ENCODE results near the gene SLC37A2. TPM values are rescaled to one million over a fixed set of nuclear protein-coding genes. Genes with fewer than 3 reads are reported as not detected.
"Not testable (repeated sequence)": the region's sequence is repeated elsewhere in the genome, so short reads cannot be mapped to it uniquely, and the experiment has no call there.

SLC37A2 gene
- total RNA-seq, 2 experiments from 2014 or later, result 0.60 to 0.73 TPM

GRCh38 chr11:125090151-125090550, 27.0 kb downstream of the SLC37A2 start:
- H3K27ac Mint-ChIP-seq; H3K4me1 Mint-ChIP-seq; POLR2A ChIA-PET; H3K27me3 Mint-ChIP-seq; DNase-seq; H3K36me3 Mint-ChIP-seq (ENCODE audit: low read depth); H3K9me3 Mint-ChIP-seq; H3K4me3 Mint-ChIP-seq: not testable (repeated sequence)
- CTCF ChIA-PET, result interaction anchor here (1.5 to 2.4 kb wide), 2 partner anchors 11 to 22 kb away, joined by 4 to 14 read pairs; no protein-coding TSS in a partner anchor

GRCh38 chr11:125090816-125091215, 27.7 kb downstream of the SLC37A2 start:
- DNase-seq, result no peak
- H3K27ac Mint-ChIP-seq, result no peak overlapping the region
- H3K9me3 Mint-ChIP-seq, result no peaks in the 10 kb centered on the region
- no peaks in the 10 kb centered on the region for H3K4me1 Mint-ChIP-seq
- no peaks in the 10 kb centered on the region for H3K27me3 Mint-ChIP-seq
- no peaks in the 10 kb centered on the region for H3K36me3 Mint-ChIP-seq (ENCODE audit: low read depth)
- no peak overlapping the region for H3K4me3 Mint-ChIP-seq
- ChIA-PET CTCF (interaction anchor here (1.3 to 2.4 kb wide), 4 partner anchors 8 to 21 kb away, joined by 3 to 14 read pairs (median 4); no protein-coding TSS in a partner anchor), POLR2A (no interaction called here)

- Mint-ChIP-seq H3K4me3 (no peak overlapping the region), H3K4me1 (no peaks in the 10 kb centered on the region), H3K27me3 (no peaks in the 10 kb centered on the region), H3K36me3 (ENCODE audit: low read depth) (no peaks in the 10 kb centered on the region), H3K27ac (no peak overlapping the region), H3K9me3 (no peaks in the 10 kb centered on the region)
- CTCF ChIA-PET, result interaction anchor here (0.6 to 2.4 kb wide), 5 partner anchors 9 to 1032 kb away, joined by 3 to 14 read pairs (median 4); no protein-coding TSS in a partner anchor
- no peak for DNase-seq
- POLR2A ChIA-PET, result no interaction called here
These were observed 28.3 kb downstream of the SLC37A2 start for GRCh38 chr11:125091247-125091876.

DNA sequence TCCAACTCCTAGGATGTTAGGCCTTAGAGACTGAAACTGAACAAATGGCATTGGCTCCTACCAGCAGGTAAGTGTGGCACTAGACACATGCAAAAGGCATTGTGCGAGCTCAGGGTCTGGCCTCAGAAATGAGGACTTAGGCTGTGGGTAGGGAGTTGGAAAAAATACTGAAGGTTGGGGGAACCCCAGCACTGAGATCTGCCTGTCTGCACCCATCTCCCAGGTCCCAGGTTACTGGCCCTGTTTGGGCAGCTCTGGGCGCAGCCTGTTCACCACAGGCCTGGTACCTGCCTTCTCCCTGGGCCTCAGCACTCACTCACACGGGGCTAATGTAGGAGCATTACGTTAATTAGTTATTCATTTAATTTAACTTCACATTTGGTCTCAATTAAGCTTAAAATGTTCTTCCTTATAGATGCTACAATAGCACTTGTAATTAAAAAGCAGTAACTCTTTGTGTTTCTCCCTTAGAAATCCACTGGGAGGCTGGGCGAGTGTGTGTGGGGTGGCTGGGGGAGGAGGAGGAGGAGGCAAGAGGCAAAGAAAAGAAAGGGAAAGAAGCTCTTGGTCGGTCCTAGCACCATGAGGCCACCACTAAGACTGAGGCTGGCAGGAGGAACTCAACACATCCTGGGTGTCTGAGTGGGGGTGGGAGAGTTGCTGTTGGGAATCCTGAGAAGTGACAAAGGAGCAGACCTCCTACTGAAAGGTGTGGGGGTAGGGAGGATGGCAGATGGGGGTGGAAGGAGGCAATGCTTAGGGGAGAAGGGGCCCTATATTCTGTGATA, 29.0 kb downstream of the SLC37A2 start:
- ChIA-PET CTCF (interaction anchor here (0.6 to 2.4 kb wide), 7 partner anchors 9 to 1032 kb away, joined by 3 to 14 read pairs (median 3); no protein-coding TSS in a partner anchor), POLR2A (no interaction called here)
- H3K4me3 Mint-ChIP-seq, result no peak overlapping the region
- DNase-seq, result no peak
- H3K27ac Mint-ChIP-seq, result no peak overlapping the region
- no peaks in the 10 kb centered on the region for H3K4me1 Mint-ChIP-seq
- no peaks in the 10 kb centered on the region for H3K27me3 Mint-ChIP-seq
- H3K9me3 Mint-ChIP-seq, result no peaks in the 10 kb centered on the region
- no peaks in the 10 kb centered on the region for H3K36me3 Mint-ChIP-seq (ENCODE audit: low read depth)

DNA sequence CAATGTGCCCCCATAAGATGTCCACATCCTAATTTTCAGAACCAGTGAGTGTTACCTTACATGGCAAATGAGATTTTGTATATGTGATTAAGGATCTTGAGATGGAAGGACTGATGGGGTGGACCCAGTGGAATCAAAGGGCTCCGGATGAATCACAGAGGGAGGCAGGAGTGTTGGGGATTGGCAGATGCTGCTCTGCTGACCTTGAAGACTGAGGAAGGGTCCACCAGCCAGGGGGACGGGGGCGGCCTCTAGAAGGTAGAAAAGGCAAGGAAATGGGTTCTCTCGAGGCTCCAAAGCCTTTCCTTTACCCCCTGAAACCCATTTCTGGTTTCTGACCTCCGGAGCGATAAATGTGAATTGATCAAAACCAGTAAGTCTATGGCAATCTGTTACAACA, 29.6 kb downstream of the SLC37A2 start:
- CTCF ChIA-PET, result interaction anchor here (1.0 to 1.7 kb wide), 3 partner anchors 10 to 20 kb away, joined by 3 to 5 read pairs (median 3); no protein-coding TSS in a partner anchor
- no peak overlapping the region for H3K27ac Mint-ChIP-seq

GRCh38 chr11:125093502-125093901, 30.4 kb downstream of the SLC37A2 start:
- no peak for DNase-seq
- H3K27ac Mint-ChIP-seq, result no peak overlapping the region
- no peaks in the 10 kb centered on the region for H3K27me3 Mint-ChIP-seq
- H3K4me3 Mint-ChIP-seq, result no peak overlapping the region
- ChIA-PET POLR2A (no interaction called here), CTCF (interaction anchor here (1.7 kb wide), 1 partner anchor 19 kb away, joined by 3 read pairs; no protein-coding TSS in a partner anchor)
- peaks cover 5% of the 10 kb centered on the region for H3K36me3 Mint-ChIP-seq (ENCODE audit: low read depth)
- H3K4me1 Mint-ChIP-seq, result no peaks in the 10 kb centered on the region
- no peaks in the 10 kb centered on the region for H3K9me3 Mint-ChIP-seq

More for the DNA sequence above, 29.6 kb downstream of the SLC37A2 start:
- H3K9me3 Mint-ChIP-seq, result no peaks in the 10 kb centered on the region
- peaks cover 3% of the 10 kb centered on the region for H3K36me3 Mint-ChIP-seq (ENCODE audit: low read depth)
- H3K27me3 Mint-ChIP-seq, result no peaks in the 10 kb centered on the region
- POLR2A ChIA-PET, result no interaction called here
- no peak for DNase-seq
- no peaks in the 10 kb centered on the region for H3K4me1 Mint-ChIP-seq
- H3K4me3 Mint-ChIP-seq, result no peak overlapping the region

DNA sequence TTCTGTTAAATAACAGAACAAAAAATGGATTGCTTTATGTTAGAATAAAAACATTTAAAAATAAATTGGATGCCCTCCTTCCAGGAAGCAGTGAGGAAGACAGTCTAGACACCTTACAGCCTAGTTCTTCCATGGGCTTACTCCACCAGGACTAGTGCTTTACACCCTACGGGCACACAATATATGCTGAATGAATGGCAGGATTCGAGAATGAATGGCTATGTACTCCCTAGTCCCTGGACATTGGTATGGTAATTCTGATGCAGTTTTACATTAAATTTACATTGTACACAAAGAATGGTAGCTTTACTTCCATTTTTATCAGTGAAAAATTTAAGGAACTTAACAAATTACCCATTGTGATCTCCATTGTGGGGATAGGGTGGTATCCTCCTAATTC, 31.6 kb downstream of the SLC37A2 start:
- Mint-ChIP-seq H3K4me1 (no peaks in the 10 kb centered on the region), H3K9me3 (no peaks in the 10 kb centered on the region), H3K4me3 (no peak overlapping the region), H3K27me3 (no peaks in the 10 kb centered on the region), H3K27ac (no peak overlapping the region), H3K36me3 (ENCODE audit: low read depth) (peaks cover 7% of the 10 kb centered on the region)
- CTCF ChIA-PET, result interaction anchor here (0.6 kb wide), 1 partner anchor 19 kb away, joined by 3 read pairs; no protein-coding TSS in a partner anchor
- POLR2A ChIA-PET, result interaction anchor here (0.7 kb wide), 1 partner anchor 23 kb away, joined by 3 read pairs; no protein-coding TSS in a partner anchor
- DNase-seq, result no peak

DNA sequence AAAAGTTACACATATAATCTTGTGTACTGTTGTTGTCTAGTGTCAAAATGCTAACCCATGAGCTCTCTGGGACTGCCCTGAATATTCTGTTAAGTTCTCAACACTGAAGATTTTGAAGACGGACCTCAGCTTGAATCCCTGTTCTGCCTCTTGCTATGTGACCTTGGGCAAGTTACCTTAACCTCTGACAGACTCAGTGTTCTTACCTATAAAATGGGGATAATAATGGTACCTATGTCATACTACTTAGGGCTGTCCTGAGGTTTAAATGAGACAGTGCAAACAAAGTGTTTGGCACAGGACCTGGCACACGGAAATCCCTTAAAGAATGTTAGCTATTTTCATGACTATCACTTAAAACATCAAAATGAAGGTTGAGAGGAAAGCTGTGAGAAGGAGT, 37.0 kb downstream of the SLC37A2 start:
- Mint-ChIP-seq H3K27me3 (no peaks in the 10 kb centered on the region), H3K27ac (no peak overlapping the region), H3K36me3 (ENCODE audit: low read depth) (peaks cover 21% of the 10 kb centered on the region), H3K4me1 (no peaks in the 10 kb centered on the region), H3K4me3 (no peak overlapping the region), H3K9me3 (no peaks in the 10 kb centered on the region)
- no peak for DNase-seq
- POLR2A ChIA-PET, result no interaction called here
- CTCF ChIA-PET, result interaction anchor here (0.8 to 1.4 kb wide), 2 partner anchors 10 to 17 kb away, joined by 3 read pairs; no protein-coding TSS in a partner anchor

- CTCF ChIA-PET, result no interaction called here
- Mint-ChIP-seq H3K4me3 (no peak overlapping the region), H3K27ac (no peak overlapping the region), H3K9me3 (no peaks in the 10 kb centered on the region), H3K36me3 (ENCODE audit: low read depth) (peaks cover 26% of the 10 kb centered on the region), H3K4me1 (peaks cover 11% of the 10 kb centered on the region), H3K27me3 (no peaks in the 10 kb centered on the region)
- no peak for DNase-seq
- POLR2A ChIA-PET, result no interaction called here
These were observed 38.5 kb downstream of the SLC37A2 start for GRCh38 chr11:125101596-125101995.

- no peaks in the 10 kb centered on the region for H3K9me3 Mint-ChIP-seq
- no peaks in the 10 kb centered on the region for H3K27me3 Mint-ChIP-seq
- peaks cover 11% of the 10 kb centered on the region for H3K4me1 Mint-ChIP-seq
- H3K4me3 Mint-ChIP-seq, result no peak overlapping the region
- ChIA-PET CTCF (interaction anchor here (1.1 to 1.3 kb wide), 2 partner anchors 9 to 10 kb away, joined by 3 read pairs; partner anchors contain the start of gene TMEM218), POLR2A (no interaction called here)
- no peak overlapping the region for H3K27ac Mint-ChIP-seq
- peaks cover 28% of the 10 kb centered on the region for H3K36me3 Mint-ChIP-seq (ENCODE audit: low read depth)
- no peak for DNase-seq
These were observed 38.9 kb downstream of the SLC37A2 start for GRCh38 chr11:125102025-125102424.

DNA sequence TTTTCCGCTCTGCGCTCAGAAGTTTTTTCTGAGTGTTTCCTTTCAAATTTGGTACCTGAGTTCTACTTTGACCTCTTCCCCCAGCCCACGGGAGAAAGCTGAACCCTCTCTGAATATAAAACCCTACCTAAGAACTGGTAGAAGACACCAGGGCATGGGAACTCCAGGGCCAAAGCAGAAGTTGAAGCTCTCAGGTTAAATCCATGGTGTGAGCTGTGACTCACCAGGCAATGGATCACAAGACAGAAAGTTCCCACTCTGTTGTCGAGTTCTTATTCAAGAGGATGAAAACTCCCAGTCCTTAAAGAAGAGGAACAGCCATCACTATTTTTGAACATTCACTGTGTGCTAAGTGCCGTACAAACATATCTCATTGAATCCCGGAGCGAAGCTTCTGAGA, 39.4 kb downstream of the SLC37A2 start:
- H3K4me1 Mint-ChIP-seq, result peaks cover 11% of the 10 kb centered on the region
- no peak overlapping the region for H3K4me3 Mint-ChIP-seq
- no peak overlapping the region for H3K27ac Mint-ChIP-seq
- no peak for DNase-seq
- ChIA-PET POLR2A (no interaction called here), CTCF (interaction anchor here (1.1 to 1.3 kb wide), 2 partner anchors 8 to 10 kb away, joined by 3 read pairs; partner anchors contain the start of gene TMEM218)
- H3K9me3 Mint-ChIP-seq, result no peaks in the 10 kb centered on the region
- no peaks in the 10 kb centered on the region for H3K27me3 Mint-ChIP-seq
- H3K36me3 Mint-ChIP-seq (ENCODE audit: low read depth), result peaks cover 28% of the 10 kb centered on the region

DNA sequence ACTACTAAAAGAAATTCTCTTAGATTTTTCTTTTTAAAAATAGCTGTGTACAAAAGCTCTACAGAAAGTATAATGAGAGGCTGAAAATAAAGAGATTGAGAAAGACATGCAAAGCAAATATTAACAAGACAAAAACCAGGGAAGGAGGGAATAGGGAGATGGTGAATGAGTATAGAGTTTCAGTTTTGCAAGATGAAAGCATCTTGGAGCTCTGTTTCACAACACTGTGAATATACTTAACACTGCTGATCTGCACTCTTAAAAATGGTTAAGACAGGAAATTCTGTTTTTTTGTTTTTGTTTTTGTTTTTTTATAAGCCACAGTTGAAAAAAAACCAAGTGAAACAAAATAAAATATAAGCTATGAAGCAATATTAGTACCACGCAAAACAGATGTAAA, 42.8 kb downstream of the SLC37A2 start:
- Mint-ChIP-seq H3K27ac (no peak overlapping the region), H3K4me3 (no peak overlapping the region), H3K4me1 (peaks cover 20% of the 10 kb centered on the region), H3K36me3 (ENCODE audit: low read depth) (peaks cover 17% of the 10 kb centered on the region), H3K9me3 (no peaks in the 10 kb centered on the region), H3K27me3 (no peaks in the 10 kb centered on the region)
- ChIA-PET POLR2A (interaction anchor here (0.6 to 0.7 kb wide), 2 partner anchors 314 to 339 kb away, joined by 3 to 9 read pairs; no protein-coding TSS in a partner anchor), CTCF (interaction anchor here (1.4 kb wide), 1 partner anchor 10 kb away, joined by 3 read pairs; no protein-coding TSS in a partner anchor)
- DNase-seq, result no peak

DNA sequence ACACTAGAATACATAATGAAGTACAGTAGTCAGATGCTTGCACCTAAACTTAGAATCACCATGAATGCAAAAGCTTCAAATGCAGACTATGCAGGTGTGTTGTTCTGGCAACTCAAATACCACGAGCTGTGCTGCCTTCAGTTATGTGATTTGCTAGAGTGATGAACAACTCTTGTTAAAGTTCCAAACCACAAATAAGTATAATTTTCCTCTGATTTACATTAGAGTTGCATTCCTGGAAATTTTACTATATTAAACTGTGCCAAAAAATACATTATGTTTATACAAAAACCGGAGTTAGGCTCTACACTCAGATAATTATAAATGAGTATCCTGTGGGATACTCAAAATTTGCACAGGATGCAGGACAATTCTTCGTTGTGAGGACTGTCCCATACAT, 45.4 kb downstream of the SLC37A2 start:
- Mint-ChIP-seq H3K4me1 (peaks cover 32% of the 10 kb centered on the region), H3K9me3 (peaks cover 6% of the 10 kb centered on the region), H3K4me3 (no peak overlapping the region), H3K27ac (no peak overlapping the region), H3K36me3 (ENCODE audit: low read depth) (peaks cover 16% of the 10 kb centered on the region), H3K27me3 (no peaks in the 10 kb centered on the region)
- DNase-seq, result no peak
- ChIA-PET POLR2A (no interaction called here), CTCF (interaction anchor here (1.6 kb wide), 1 partner anchor 16 kb away, joined by 6 read pairs; no protein-coding TSS in a partner anchor)
